NCI-H2227 treated with DMSO at 0.1 percent for 48 hours (cell line): Measurements from ENCODE around the gene DTNB.
A peak's percentile ranks its signal among the peaks of the same experiment; 100 is the strongest.
"Not testable (repeated sequence)": the region's sequence is repeated elsewhere in the genome, so short reads cannot be mapped to it uniquely, and the experiment has no call there.

Experiments
- DNase-seq: peaks from one replicate; lab custom pipeline; 2025; lab: John Stamatoyannopoulos, UW

DTNB gene

DNA sequence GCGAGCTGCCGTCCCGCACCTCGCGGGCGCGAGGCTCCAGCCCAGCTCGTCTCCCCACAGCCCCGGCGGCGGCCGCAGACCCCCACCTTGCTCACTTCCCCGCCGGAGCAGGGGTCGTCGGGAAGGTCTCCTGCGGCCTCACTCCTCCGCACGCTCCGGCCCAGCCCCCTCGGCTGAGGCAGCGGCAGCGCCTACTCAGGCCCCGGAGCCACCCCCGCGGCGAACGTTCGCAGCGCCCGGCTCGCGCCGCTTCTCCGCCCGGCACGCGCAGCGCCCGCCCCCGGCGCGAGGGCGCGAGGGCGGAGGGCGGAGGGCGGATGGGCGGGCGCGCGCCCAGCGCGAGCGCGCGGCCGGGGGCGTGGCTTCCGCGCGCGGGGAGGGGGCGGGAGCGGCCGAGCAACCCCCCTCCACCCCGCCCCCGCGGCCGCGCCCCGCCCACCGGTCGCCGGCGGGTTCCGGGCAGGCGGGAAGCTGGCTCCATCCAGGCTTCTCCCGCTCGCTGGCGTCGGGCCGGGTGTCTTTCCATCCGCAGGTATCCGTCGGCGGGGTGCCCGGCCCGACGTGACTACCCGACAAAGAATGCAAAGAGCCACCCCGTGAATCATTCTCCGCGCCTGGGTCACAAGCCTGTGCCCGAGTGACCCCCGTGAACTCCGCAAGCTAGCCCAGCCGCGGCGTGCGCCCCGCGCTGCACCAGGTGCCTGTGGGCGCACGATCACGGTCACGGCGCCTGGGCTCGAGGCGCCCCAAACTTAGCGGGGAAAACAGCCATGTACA is at the start of gene DTNB:
Gene DTNB (minus strand): TSS at position 278 of the 777 bp plus-strand sequence. CDS start 20,917 bp downstream, outside the sequence.
- peak; percentile 85 for DNase-seq

GRCh38 chr2:25722224-25722623 is 48.8 kb upstream of the DTNB start:
- DNase-seq: no peak

DNA sequence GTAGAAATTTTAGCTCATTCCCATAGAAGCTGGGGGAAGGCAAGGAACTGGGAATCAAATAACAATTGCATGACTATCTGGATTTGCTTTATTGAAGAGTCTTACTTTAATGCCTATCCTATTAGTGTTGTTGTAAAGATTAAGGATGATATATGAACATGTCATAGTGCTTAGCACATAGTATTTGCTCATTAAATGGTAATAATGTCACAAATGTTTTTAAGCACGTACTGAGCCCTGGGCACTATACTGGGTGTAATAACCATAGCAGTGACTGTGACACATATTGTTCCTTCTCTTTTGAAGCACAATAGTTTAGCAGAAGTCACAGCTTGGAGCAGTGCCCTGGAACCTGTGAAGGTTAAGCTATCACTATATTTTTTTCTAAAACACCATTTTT is 47.2 kb upstream of the DTNB start:
- no peak for DNase-seq

GRCh38 chr2:25714740-25715139 is 41.4 kb upstream of the DTNB start:
- no peak for DNase-seq

DNA sequence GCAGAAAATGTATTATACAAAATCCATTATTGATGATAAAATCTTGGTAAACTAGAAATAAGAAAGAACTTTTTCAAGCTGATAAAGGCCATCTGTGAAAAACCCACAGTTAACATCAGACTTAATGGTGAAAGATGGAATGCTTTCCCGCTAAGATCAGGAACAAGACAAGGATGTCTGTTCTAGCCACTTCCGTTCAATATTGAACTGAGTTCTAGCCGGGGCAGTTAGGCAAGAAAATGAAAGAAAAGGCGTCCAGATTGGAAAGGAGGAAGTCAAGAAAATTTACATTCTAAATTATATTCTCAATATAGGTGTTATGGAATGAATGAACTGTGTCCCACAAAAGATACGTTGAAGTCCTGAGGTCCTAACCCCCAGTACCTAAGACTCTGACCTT is 39.1 kb upstream of the DTNB start:
- DNase-seq: no peak

DNA sequence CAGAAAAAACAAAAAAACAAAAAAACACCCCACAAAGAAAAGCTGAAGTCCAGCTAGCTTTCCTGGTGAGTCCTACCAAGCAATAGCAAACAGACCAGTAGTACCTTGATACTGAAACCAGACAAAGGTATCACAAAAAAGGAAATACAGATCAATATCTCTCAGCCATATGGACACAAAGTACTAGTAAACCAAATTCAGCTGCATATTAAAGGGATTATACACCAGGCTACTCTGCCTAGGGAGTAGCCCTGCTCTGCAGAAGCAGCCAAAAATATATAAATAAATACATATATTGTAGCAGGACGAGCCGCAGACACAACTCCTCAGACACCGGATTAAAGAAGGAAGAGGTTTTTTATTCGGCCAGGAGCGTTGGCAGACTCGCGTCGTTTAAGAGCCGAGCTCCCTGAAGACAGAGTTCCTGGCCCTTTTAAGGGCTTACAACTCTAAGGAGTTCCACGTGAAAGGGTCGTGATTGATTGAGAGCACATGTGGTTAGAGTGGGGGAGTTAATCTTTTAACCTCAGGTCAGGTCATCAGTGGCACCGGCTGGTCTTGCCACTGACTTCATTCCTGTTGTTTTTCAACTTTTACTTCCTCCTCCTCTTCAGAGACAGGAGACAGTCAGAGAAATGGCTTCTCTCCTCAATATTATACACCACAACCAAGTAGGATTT is 38.4 kb upstream of the DTNB start:
- no peak for DNase-seq

DNA sequence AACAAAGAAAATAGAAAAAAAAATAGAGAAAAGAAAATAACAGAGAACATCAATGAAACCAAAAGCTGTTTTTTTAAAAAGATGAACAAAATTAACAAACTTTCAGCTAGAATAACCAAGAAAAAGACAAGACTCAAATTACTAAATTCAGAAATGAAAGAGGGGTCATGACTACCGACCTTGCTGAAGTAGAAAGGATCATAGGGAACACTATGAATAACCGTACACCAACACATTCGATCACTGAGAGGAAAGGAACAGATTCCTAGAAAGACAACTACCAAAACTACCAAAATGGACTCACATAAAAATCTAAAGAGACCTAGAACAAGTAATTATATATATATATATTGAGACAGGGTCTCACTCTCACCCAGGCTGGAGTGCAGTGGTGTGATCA is 37.4 kb upstream of the DTNB start:
- no peak for DNase-seq

DNA sequence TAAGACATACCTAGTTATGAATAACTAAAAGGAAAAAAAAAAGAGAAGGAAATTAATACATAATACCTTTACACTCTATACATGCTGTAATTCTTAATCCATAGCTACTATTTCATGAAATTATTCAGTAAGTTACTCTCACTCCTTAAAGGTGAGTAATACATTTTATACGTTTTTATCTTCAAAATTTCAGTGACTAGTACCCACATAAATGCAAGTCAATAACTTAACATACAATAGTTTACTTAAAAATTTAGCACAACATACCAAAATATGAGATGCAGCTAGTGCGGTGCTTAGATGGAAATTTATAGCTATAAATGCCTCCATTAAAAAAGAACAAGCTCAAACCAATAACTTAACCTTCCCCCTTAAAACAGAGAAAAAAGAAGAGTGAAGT is 36.0 kb upstream of the DTNB start:
- no peak for DNase-seq

- DNase-seq: no peak
Measured at GRCh38 chr2:25707927-25708590, 34.7 kb upstream of the DTNB start.

DNA sequence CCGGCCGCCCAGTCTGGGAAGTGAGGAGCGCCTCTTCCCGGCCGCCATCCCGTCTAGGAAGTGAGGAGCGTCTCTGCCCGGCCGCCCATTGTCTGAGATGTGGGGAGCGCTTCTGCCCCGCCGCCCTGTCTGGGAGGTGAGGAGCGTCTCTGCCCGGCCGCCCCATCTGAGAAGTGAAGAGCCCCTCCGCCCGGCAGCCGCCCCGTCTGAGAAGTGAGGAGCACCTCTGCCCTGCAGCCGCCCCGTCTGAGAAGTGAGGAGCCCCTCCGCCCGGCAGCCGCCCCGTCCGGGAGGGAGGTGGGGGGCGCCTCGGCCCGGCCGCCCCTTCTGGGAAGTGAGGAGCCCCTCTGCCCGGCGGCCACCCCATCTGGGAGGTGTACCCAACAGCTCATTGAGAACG is 32.2 kb upstream of the DTNB start:
- not testable (repeated sequence) for DNase-seq

GRCh38 chr2:25701801-25702200 is 28.4 kb upstream of the DTNB start:
- no peak for DNase-seq

DNA sequence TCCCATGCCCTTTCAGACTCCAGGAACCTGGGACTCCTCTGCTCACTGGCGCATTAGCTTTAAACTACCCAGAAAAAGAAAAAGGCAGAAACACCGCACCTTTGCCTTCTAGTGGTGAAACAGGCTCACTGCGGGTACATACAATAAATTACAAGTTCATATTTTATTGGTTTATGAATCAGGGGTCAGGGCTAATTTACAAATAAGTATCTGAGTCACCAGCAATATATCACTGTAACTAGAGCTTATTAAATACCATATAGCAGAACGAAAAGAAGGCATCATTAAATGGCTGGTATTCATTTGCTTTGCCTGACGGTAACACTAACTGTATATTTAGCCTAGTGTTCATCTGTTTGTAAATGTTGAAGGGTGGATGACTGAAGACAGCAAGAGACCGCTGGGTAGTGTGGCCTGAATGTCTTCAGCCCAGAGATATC is 26.9 kb upstream of the DTNB start:
- DNase-seq: peak; percentile 69

GRCh38 chr2:25699216-25699615 is 25.8 kb upstream of the DTNB start:
- peak; percentile 64 for DNase-seq

GRCh38 chr2:25698752-25699151 is 25.4 kb upstream of the DTNB start:
- DNase-seq: no peak

DNA sequence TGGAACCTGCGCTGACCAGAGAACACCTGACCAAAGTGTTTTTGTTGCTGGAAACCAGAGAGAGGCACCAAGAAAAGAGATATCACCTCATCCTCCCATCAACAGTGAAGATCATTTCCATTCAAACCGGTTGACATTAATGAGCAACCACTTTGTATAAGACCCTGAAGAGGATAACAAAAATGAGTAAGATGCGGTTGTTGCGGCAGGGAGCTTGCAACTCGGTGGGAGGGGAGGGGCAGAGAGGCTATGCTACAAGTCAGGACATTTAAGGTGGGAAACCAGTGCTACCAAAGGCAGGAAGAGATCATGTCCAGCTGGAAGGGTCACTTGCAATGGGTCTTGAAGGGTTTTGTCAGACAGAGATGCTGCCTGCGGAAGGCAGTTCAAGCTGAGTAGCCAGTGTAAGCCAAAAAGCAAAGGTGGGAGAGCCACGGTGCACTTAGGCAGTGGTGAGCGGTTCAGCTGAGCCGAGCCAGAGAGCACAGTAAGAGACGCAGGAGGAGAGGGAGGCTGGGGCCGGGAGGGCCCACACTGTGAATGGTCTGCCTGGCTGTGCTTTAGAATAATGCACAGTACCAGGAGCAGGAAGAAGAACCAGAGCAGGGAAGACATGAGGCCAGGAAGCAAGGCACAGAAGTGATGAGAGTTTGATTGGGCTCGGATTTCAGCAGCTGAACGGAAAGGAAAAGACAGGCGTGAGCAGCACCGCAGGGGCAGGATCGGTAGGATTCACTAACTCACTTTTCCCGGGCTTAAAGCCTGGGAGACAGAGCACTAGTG is 24.4 kb upstream of the DTNB start:
- peak; percentile 40 for DNase-seq

GRCh38 chr2:25692737-25693445 is 19.5 kb upstream of the DTNB start:
- no peak for DNase-seq

DNA sequence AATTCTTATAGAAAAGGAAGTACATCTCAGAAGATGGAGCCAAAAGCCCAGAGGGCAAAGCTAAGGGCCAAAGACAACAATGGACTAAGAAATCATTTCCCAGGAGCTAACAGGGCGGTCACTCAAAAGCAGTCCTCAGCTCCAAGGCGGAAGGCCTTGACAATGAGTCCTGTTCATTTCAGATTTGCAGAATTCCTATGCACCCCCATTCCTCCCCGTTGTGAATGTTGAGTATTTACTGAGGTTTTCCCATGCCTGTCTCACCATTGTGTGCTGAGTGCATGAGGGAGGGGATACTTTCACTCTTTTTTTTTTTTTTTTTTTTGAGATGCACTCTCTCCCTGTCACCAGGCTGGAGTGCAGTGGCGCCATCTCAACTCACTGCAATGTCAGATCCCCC is 18.8 kb upstream of the DTNB start:
- DNase-seq: no peak

GRCh38 chr2:25690058-25690457 is 16.7 kb upstream of the DTNB start:
- no peak for DNase-seq

DNA sequence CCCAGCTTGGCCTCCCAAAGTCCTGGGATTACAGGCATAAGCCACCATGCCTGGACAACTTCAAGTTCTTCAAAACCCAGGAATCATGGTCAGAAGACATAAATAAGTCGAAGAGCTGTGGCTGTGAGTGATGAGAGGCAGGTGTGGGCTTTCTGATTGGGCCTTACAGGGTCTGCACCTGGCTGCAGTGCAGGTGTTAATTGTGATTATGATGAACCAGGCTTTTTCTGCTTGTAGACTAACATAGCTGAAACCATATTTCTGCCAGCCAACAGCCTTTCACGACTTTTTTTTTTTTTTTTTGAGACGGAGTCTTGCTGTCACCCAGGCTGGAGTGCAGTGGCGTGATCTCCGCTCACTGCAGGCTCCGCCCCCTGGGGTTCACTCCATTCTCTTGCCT is 14.9 kb upstream of the DTNB start:
- no peak for DNase-seq

- DNase-seq: no peak
Measured at GRCh38 chr2:25685741-25686140, 12.4 kb upstream of the DTNB start.
